NB4 (cell line): ENCODE measurements around the gene HACL1.

Experiments
- POLR2A ChIP-seq: IDR thresholded peaks from 2 replicates; pipeline ENCODE4 v1.6.1; 2011; ENCODE audit warnings: mild to moderate bottlenecking; ENCODE audit not compliant: insufficient read length; ENCODE audit errors: extremely low read depth
- TF ChIP-seq, protein P1 (sequence below): IDR thresholded peaks from one replicate; pipeline ENCODE4 v1.5.1; 2012; ENCODE audit warnings: low read depth, low read length

DNA sequence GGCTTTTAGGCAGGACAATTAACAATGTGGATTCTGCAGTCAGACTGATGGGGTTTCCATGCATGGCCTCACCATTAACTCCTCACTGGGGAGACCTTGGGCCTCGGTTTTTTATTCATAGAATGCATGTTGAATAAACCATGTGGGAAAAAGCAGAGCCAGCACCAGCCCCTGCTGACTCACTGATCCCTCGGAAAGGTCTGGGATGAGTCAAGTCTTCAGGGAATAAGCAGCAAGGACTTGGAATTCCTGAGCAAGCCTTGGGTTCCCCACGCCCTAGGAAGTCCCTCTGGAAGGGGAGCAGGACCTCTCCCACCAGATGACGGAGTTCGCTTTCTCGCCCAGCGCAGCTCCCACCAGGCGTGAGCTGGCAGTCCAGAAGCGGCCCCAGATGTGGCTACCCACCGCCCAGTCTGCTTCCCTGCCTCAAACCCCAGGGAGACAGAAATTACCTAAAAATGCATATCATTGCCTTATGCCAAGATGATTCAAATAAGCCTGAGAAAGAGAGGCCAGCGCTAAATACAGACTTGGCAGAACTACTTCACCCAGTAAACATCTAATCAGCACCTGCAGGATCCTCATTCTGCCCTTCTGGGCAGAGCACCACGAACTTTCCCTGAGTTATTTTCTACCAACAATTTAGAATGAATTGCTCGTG, 45.6 kb upstream of the HACL1 start:
- TF ChIP-seq, protein P1, sequence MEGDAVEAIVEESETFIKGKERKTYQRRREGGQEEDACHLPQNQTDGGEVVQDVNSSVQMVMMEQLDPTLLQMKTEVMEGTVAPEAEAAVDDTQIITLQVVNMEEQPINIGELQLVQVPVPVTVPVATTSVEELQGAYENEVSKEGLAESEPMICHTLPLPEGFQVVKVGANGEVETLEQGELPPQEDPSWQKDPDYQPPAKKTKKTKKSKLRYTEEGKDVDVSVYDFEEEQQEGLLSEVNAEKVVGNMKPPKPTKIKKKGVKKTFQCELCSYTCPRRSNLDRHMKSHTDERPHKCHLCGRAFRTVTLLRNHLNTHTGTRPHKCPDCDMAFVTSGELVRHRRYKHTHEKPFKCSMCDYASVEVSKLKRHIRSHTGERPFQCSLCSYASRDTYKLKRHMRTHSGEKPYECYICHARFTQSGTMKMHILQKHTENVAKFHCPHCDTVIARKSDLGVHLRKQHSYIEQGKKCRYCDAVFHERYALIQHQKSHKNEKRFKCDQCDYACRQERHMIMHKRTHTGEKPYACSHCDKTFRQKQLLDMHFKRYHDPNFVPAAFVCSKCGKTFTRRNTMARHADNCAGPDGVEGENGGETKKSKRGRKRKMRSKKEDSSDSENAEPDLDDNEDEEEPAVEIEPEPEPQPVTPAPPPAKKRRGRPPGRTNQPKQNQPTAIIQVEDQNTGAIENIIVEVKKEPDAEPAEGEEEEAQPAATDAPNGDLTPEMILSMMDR, result no peak
- TF ChIP-seq POLR2A, result no peak
